ENCODE measurements around the gene NAA80.

DNA sequence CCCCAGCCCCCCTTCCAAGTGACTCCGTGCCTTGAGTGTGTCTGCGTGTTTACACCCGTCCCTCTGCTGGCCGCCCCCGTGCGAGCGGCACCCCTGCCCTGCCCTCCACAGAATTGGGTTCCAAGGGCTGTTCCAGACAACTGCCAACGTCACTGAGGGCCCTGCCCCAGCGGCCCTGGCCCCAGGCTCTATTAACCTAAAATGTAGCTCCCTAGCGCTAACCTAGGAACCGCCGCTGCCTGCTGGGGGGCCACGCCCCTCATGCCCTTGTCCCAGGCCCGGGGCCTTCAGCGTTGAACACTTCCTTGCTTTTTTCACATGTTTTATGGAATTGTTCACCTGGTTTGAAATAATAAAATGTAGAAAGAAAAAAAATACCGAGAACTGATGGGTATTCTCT lies 40.2 kb downstream of the NAA80 start:
- TF ChIP-seq FOXM1 (IDR thresholded peaks at IDR 0.05; ENCODE audit: borderline replicate concordance) = no peak
- no peak for TF ChIP-seq ARNT (IDR thresholded peaks at IDR 0.05)
- no peak for TF ChIP-seq FOXA1 (IDR thresholded peaks at IDR 0.05)
- no peak for TF ChIP-seq TARDBP (IDR thresholded peaks at IDR 0.05)
- TF ChIP-seq BHLHE40 (IDR thresholded peaks at IDR 0.05; ENCODE audit: borderline replicate concordance) = no peak
